Brain microvascular endothelial cell (primary cell): ENCODE results near the gene TRNAU1AP.

Source experiments
- DNase-seq: peaks from one replicate; pipeline ENCODE4 v3.0.0-alpha.2; 2020
- H3K27ac ChIP-seq: fragments of 250-450 bp; sonication (Bioruptor Pico); 2 replicates; pipeline ENCODE4 v1.5.1; 2020; ENCODE audit warnings: mild to moderate bottlenecking, moderate library complexity
- H3K27me3 ChIP-seq: fragments of 250-450 bp; sonication (Bioruptor Pico); replicated peaks from 2 replicates; pipeline ENCODE4 v1.5.1; 2020; ENCODE audit warnings: mild to moderate bottlenecking
- H3K36me3 ChIP-seq: fragments of 250-450 bp; sonication (Bioruptor Pico); replicated peaks from 2 replicates; pipeline ENCODE4 v1.5.1; 2020; ENCODE audit warnings: mild to moderate bottlenecking
- H3K4me3 ChIP-seq: 2 replicates; pipeline ENCODE4 v1.5.1; 2011; ENCODE audit warnings: low read depth, mild to moderate bottlenecking, control low read depth, low read length, moderate library complexity
- in situ Hi-C: cut with HindIII; loops from 2 replicates; pipeline ENCODE4 v1.10.0; 2017; ENCODE audit warnings: low sequenced_read_pairs, low pct_ligation_motif_present
- TF ChIP-seq, protein P1 (sequence below): IDR thresholded peaks from 2 replicates; pipeline ENCODE4 v1.5.1; 2011; ENCODE audit warnings: low read depth, mild to moderate bottlenecking, moderate library complexity, low read length, control low read depth, inconsistent platforms; ENCODE audit errors: missing control alignments

Gene TRNAU1AP

DNA sequence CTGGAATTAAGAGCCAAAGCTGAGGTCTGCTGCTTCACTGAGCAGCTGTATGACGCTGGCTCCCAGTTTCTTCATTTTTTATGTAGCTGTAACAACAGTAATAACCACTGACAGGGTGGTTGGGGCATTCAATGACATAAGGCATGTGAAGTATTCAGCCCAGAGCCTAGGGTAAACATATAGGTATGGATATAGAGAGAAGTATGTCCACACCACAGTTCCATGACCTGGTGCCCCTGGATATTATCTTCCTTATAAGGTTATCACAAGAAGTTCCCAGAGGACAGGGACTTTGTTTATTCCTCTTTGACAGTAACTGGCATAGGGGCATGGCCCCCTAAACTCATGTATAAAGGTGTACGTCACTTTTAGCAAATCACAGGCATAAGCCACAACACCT is 53.9 kb downstream of the TRNAU1AP start:
- H3K36me3 ChIP-seq = peaks cover 19% of the 10 kb centered on the region
- TF ChIP-seq, protein P1, sequence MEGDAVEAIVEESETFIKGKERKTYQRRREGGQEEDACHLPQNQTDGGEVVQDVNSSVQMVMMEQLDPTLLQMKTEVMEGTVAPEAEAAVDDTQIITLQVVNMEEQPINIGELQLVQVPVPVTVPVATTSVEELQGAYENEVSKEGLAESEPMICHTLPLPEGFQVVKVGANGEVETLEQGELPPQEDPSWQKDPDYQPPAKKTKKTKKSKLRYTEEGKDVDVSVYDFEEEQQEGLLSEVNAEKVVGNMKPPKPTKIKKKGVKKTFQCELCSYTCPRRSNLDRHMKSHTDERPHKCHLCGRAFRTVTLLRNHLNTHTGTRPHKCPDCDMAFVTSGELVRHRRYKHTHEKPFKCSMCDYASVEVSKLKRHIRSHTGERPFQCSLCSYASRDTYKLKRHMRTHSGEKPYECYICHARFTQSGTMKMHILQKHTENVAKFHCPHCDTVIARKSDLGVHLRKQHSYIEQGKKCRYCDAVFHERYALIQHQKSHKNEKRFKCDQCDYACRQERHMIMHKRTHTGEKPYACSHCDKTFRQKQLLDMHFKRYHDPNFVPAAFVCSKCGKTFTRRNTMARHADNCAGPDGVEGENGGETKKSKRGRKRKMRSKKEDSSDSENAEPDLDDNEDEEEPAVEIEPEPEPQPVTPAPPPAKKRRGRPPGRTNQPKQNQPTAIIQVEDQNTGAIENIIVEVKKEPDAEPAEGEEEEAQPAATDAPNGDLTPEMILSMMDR = no peak

DNA sequence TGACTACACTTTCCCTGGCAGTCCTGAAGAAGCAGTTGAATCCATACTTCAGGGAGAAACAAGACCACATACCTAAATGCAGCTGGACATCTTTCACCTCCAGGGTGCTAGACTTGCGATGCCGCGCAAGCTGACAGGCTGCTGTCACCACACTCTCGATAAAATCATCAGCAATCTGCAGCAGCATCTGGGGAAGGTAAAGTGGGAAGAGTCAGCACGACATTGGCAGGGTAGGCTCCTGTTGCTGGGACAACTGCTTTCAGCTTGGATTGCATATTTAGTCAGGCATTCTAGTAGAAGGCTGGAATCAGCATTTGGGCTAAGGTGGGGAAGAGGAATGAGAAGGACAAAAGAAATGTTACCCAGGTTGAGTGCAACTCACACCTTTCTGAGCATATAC is 60.3 kb downstream of the TRNAU1AP start:
- Histone ChIP-seq H3K27me3 (no peaks in the 10 kb centered on the region), H3K27ac (no peak overlapping the region), H3K4me3 (no peak overlapping the region), H3K36me3 (peaks cover 24% of the 10 kb centered on the region)
- DNase-seq = no peak
- TF ChIP-seq, protein P1 = no peak
- in situ Hi-C loops = loop anchor here (25.0 kb wide), 1 partner anchor 226 kb away; no protein-coding TSS in a partner anchor

More for the DNA sequence above, 53.9 kb downstream of the TRNAU1AP start:
- H3K27ac ChIP-seq = no peak overlapping the region
- in situ Hi-C loops = loop anchor here (25.0 kb wide), 1 partner anchor 219 kb away; no protein-coding TSS in a partner anchor
- H3K27me3 ChIP-seq = no peaks in the 10 kb centered on the region
- no peak overlapping the region for H3K4me3 ChIP-seq
- DNase-seq = no peak
